ENCODE results near the gene RFXAP. TPM values are rescaled to one million over a fixed set of nuclear protein-coding genes. Genes with fewer than 3 reads are reported as not detected.
"Not testable (repeated sequence)": the region's sequence is repeated elsewhere in the genome, so short reads cannot be mapped to it uniquely, and the experiment has no call there.

RFXAP gene
- 10 to 100 TPM; 12.5 to 14.4 TPM for total RNA-seq
- 1 to 10 TPM; 1.4 to 3.3 (median 2.4) TPM for polyA plus RNA-seq
- 2.0 to 7.2 (median 4.6) reads per million in 6 experiments for total RNA-seq

GRCh38 chr13:36818804-36819738, at the start of gene RFXAP:
Gene RFXAP, plus strand, starts transcription at chr13:36819222. Its CDS starts 136 bp downstream, at chr13:36819358.
- Mint-ChIP-seq H3K4me1 (peaks cover 23 to 53% (median 49%) of the 10 kb centered on the region in 4 donors), H3K4me3 (peak within 1 kb of the TSS; percentile 91 to 98 (median 95)), H3K27ac (peak within 1 kb of the TSS; percentile 80 to 97 (median 95)), H3K27me3 (peaks cover 0 to 6% (median 3%) of the 10 kb centered on the region in 5 donors), H3K9me3 (peaks cover 0 to 2% (median 0%) of the 10 kb centered on the region in 9 donors), H3K36me3 (peaks cover 0 to 10% (median 0%) of the 10 kb centered on the region in 3 donors)
- POLR2A ChIA-PET = interaction anchor here (1.4 kb wide), 1 partner anchor 473 kb away, joined by 4 read pairs; the partner anchor contains the start of gene SPART
- DNase-seq (peak; percentile 83 to 95 (median 91)), ATAC-seq (peak; percentile 90 to 92)

- DNase-seq (no peak), ATAC-seq (no peak)
- peaks cover 3 to 22% (median 13%) of the 10 kb centered on the region in 9 donors for H3K9me3 Mint-ChIP-seq
- peaks cover 0 to 14% (median 0%) of the 10 kb centered on the region in 3 donors for H3K36me3 Mint-ChIP-seq
- H3K4me3 Mint-ChIP-seq = no peak overlapping the region
- peaks cover 6 to 58% (median 15%) of the 10 kb centered on the region in 5 donors for H3K27me3 Mint-ChIP-seq
- no peak overlapping the region for H3K27ac Mint-ChIP-seq
- no peaks in the 10 kb centered on the region for H3K4me1 Mint-ChIP-seq
- POLR2A ChIA-PET = no interaction called here
These were observed 49.5 kb upstream of the RFXAP start for GRCh38 chr13:36769545-36769944.

GRCh38 chr13:36770741-36771140, 48.3 kb upstream of the RFXAP start:
- POLR2A ChIA-PET = no interaction called here
- Mint-ChIP-seq H3K27ac (no peak overlapping the region), H3K4me3 (no peak overlapping the region), H3K4me1 (no peaks in the 10 kb centered on the region), H3K27me3 (peaks cover 12 to 57% (median 15%) of the 10 kb centered on the region in 5 donors), H3K9me3 (peaks cover 3 to 21% (median 13%) of the 10 kb centered on the region in 9 donors), H3K36me3 (peaks cover 0 to 14% (median 0%) of the 10 kb centered on the region in 3 donors)
- DNase-seq (no peak), ATAC-seq (no peak)

- ATAC-seq = no peak
- POLR2A ChIA-PET = no interaction called here
- Mint-ChIP-seq H3K4me3 (no peak overlapping the region), H3K4me1 (no peaks in the 10 kb centered on the region), H3K36me3 (no peaks in the 10 kb centered on the region), H3K27ac (no peak overlapping the region), H3K9me3 (peaks cover 0 to 3% (median 0%) of the 10 kb centered on the region in 9 donors), H3K27me3 (peaks cover 12 to 59% (median 21%) of the 10 kb centered on the region in 5 donors)
- DNase-seq = no peak
These were observed 46.2 kb upstream of the RFXAP start for GRCh38 chr13:36772853-36773252.

GRCh38 chr13:36774931-36775330, 44.1 kb upstream of the RFXAP start:
- ATAC-seq = no peak
- POLR2A ChIA-PET = no interaction called here
- no peak for DNase-seq
- no peaks in the 10 kb centered on the region for H3K4me1 Mint-ChIP-seq
- no peak overlapping the region for H3K4me3 Mint-ChIP-seq
- H3K27me3 Mint-ChIP-seq = peaks cover 11 to 49% (median 20%) of the 10 kb centered on the region in 5 donors
- H3K9me3 Mint-ChIP-seq = peaks cover 0 to 3% (median 0%) of the 10 kb centered on the region in 9 donors
- no peaks in the 10 kb centered on the region for H3K36me3 Mint-ChIP-seq
- no peak overlapping the region for H3K27ac Mint-ChIP-seq

GRCh38 chr13:36776175-36776574, 42.8 kb upstream of the RFXAP start:
- H3K4me3 Mint-ChIP-seq = no peak overlapping the region
- no peaks in the 10 kb centered on the region for H3K36me3 Mint-ChIP-seq
- DNase-seq (no peak), ATAC-seq (no peak)
- no peak overlapping the region for H3K27ac Mint-ChIP-seq
- POLR2A ChIA-PET = no interaction called here
- no peaks in the 10 kb centered on the region for H3K4me1 Mint-ChIP-seq
- H3K27me3 Mint-ChIP-seq = peaks cover 8 to 49% (median 20%) of the 10 kb centered on the region in 5 donors
- H3K9me3 Mint-ChIP-seq = peaks cover 0 to 3% (median 0%) of the 10 kb centered on the region in 9 donors

- H3K36me3 Mint-ChIP-seq = no peaks in the 10 kb centered on the region
- no peak overlapping the region for H3K27ac Mint-ChIP-seq
- no peak overlapping the region for H3K4me3 Mint-ChIP-seq
- POLR2A ChIA-PET = no interaction called here
- peaks cover 0 to 3% (median 0%) of the 10 kb centered on the region in 9 donors for H3K9me3 Mint-ChIP-seq
- H3K27me3 Mint-ChIP-seq = peaks cover 5 to 54% (median 23%) of the 10 kb centered on the region in 5 donors
- no peak for DNase-seq
- no peak for ATAC-seq
- H3K4me1 Mint-ChIP-seq = no peaks in the 10 kb centered on the region
These were observed 40.8 kb upstream of the RFXAP start for GRCh38 chr13:36778083-36778671.

GRCh38 chr13:36783890-36784289, 35.1 kb upstream of the RFXAP start:
- no peaks in the 10 kb centered on the region for H3K4me1 Mint-ChIP-seq
- H3K9me3 Mint-ChIP-seq = peaks cover 0 to 3% (median 0%) of the 10 kb centered on the region in 9 donors
- H3K27me3 Mint-ChIP-seq = peaks cover 11 to 38% (median 19%) of the 10 kb centered on the region in 5 donors
- H3K36me3 Mint-ChIP-seq = no peaks in the 10 kb centered on the region
- DNase-seq (no peak), ATAC-seq (no peak)
- no peak overlapping the region for H3K4me3 Mint-ChIP-seq
- H3K27ac Mint-ChIP-seq = no peak overlapping the region
- POLR2A ChIA-PET = no interaction called here

- POLR2A ChIA-PET, H3K4me3 Mint-ChIP-seq, H3K4me1 Mint-ChIP-seq, DNase-seq, H3K36me3 Mint-ChIP-seq, H3K27ac Mint-ChIP-seq, ATAC-seq, H3K9me3 Mint-ChIP-seq: not testable (repeated sequence)
- H3K27me3 Mint-ChIP-seq = peaks cover 12 to 44% (median 19%) of the 10 kb centered on the region in 5 donors
These were observed 32.8 kb upstream of the RFXAP start for GRCh38 chr13:36786175-36786574.

- no peak overlapping the region for H3K4me3 Mint-ChIP-seq
- H3K36me3 Mint-ChIP-seq = no peaks in the 10 kb centered on the region
- peaks cover 0 to 2% (median 0%) of the 10 kb centered on the region in 9 donors for H3K9me3 Mint-ChIP-seq
- no peak for DNase-seq
- POLR2A ChIA-PET = no interaction called here
- no peak overlapping the region for H3K27ac Mint-ChIP-seq
- H3K27me3 Mint-ChIP-seq = peaks cover 17 to 41% (median 21%) of the 10 kb centered on the region in 5 donors
- no peaks in the 10 kb centered on the region for H3K4me1 Mint-ChIP-seq
- no peak for ATAC-seq
These were observed 31.8 kb upstream of the RFXAP start for GRCh38 chr13:36787181-36787580.

GRCh38 chr13:36788276-36788675, 30.7 kb upstream of the RFXAP start:
- POLR2A ChIA-PET = no interaction called here
- peaks cover 0 to 2% (median 0%) of the 10 kb centered on the region in 9 donors for H3K9me3 Mint-ChIP-seq
- peaks cover 11 to 32% (median 21%) of the 10 kb centered on the region in 5 donors for H3K27me3 Mint-ChIP-seq
- no peak overlapping the region for H3K4me3 Mint-ChIP-seq
- no peaks in the 10 kb centered on the region for H3K36me3 Mint-ChIP-seq
- DNase-seq = no peak
- ATAC-seq = no peak
- no peak overlapping the region for H3K27ac Mint-ChIP-seq
- no peaks in the 10 kb centered on the region for H3K4me1 Mint-ChIP-seq

- Mint-ChIP-seq H3K36me3 (no peaks in the 10 kb centered on the region), H3K27me3 (peaks cover 11 to 24% (median 19%) of the 10 kb centered on the region in 5 donors), H3K4me1 (no peaks in the 10 kb centered on the region), H3K9me3 (peaks cover 0 to 2% (median 0%) of the 10 kb centered on the region in 9 donors), H3K4me3 (no peak overlapping the region), H3K27ac (no peak overlapping the region)
- POLR2A ChIA-PET = no interaction called here
- DNase-seq = no peak
- no peak for ATAC-seq
These were observed 30.0 kb upstream of the RFXAP start for GRCh38 chr13:36789061-36789460.

GRCh38 chr13:36789730-36790129, 29.3 kb upstream of the RFXAP start:
- ATAC-seq (no peak), DNase-seq (no peak)
- H3K9me3 Mint-ChIP-seq = peaks cover 0 to 2% (median 0%) of the 10 kb centered on the region in 9 donors
- no peaks in the 10 kb centered on the region for H3K4me1 Mint-ChIP-seq
- POLR2A ChIA-PET = no interaction called here
- no peak overlapping the region for H3K27ac Mint-ChIP-seq
- H3K27me3 Mint-ChIP-seq = peaks cover 11 to 20% (median 16%) of the 10 kb centered on the region in 5 donors
- no peaks in the 10 kb centered on the region for H3K36me3 Mint-ChIP-seq
- no peak overlapping the region for H3K4me3 Mint-ChIP-seq

Measured in naive thymus-derived CD8-positive, alpha-beta T cell (primary cell).